Thoracic aorta (tissue), 2 donors: Measurements from ENCODE around the gene ANKRD31. TPM values are rescaled to one million over a fixed set of nuclear protein-coding genes. Genes with fewer than 3 reads are reported as not detected.

Experiments
- ATAC-seq: fragments of 150-250 bp; one replicate; pipeline ENCODE4 v1.8.0; 2017; ENCODE audit warnings: low read depth; ENCODE audit not compliant: insufficient number of reproducible peaks, low FRiP score
- DNase-seq: peaks from one replicate; pipeline ENCODE4 v3.0.0-alpha.2; 2020; ENCODE audit warnings: low spot score
- H3K27ac ChIP-seq, 2 donors: fragments of 200-600 bp; sonication (generic); 1 replicate in 1 of 2; 2 replicates in 1 of 2; pipeline ENCODE4 v1.5.1; 2016; ENCODE audit warnings: mild to moderate bottlenecking in 2 of 2, moderate library complexity in 2 of 2
- H3K27me3 ChIP-seq: fragments of 200-600 bp; sonication (generic); replicated peaks from 2 replicates; pipeline ENCODE4 v1.6.0; 2016; ENCODE audit warnings: mild to moderate bottlenecking; ENCODE audit not compliant: insufficient read depth
- H3K36me3 ChIP-seq: fragments of 200-600 bp; sonication (generic); one replicate; pipeline ENCODE4 v1.5.1; 2016
- H3K4me1 ChIP-seq, 2 donors: fragments of 200-600 bp; sonication (generic); 1 replicate in 1 of 2; 2 replicates in 1 of 2; pipeline versions ENCODE4 v1.5.1 to v1.6.0; 2016; ENCODE audit warnings: low read depth in 2 of 2, mild to moderate bottlenecking in 1 of 2; ENCODE audit not compliant: control insufficient read depth in 1 of 2
- H3K4me3 ChIP-seq: fragments of 200-600 bp; sonication (generic); 2 replicates; pipeline ENCODE4 v1.5.1; 2016; ENCODE audit warnings: mild to moderate bottlenecking
- H3K9me3 ChIP-seq: fragments of 200-600 bp; sonication (generic); 2 replicates; pipeline ENCODE4 v1.5.1; 2016
- total RNA-seq, 2 donors: library from RNA; depleted of rRNA; stranded (reverse); fragments of >200 nt; gene quantifications; one replicate each; pipeline versions ENCODE4 v1.1.0 to v1.2.3, GENCODE V29; 2016
- TF ChIP-seq, protein P1 (sequence below): fragments of 200-600 bp; sonication (generic); IDR thresholded peaks from one replicate; pipeline ENCODE4 v1.5.1; 2019; ENCODE audit warnings: antibody characterized with exemption

Gene ANKRD31
- total RNA-seq, 2 donors from 2014 or later: 0.14 TPM; not detected in 1

DNA sequence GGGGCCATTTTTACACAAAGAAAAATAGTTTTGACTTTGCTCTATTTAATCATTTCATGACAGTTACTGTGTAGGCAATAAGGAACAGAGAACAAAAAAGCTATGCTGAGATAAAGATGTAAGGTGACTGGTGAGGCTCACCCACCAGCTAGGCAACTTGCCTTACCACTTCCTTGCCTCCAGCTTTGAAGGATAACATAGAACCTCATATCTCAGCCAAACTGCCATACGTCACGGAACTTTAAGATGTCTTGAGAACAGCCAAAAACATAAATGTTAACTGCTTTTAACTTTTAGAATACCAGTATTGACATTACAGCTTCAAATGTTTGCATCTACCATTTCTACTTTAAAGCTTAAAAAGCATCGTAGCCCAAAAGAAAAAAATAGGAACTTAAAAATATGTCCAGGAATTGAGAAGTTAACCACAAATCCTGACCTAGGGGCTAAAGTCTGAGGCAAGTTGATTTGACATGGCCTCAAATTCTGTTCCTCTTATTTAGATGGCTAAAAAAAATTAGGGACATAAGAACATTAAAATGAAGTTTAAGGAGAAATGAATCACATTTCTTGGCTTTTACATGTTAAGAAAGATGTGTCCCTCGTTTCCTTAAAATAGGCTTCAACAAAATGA is 176.6 kb downstream of the ANKRD31 start:
- TF ChIP-seq, protein P1, sequence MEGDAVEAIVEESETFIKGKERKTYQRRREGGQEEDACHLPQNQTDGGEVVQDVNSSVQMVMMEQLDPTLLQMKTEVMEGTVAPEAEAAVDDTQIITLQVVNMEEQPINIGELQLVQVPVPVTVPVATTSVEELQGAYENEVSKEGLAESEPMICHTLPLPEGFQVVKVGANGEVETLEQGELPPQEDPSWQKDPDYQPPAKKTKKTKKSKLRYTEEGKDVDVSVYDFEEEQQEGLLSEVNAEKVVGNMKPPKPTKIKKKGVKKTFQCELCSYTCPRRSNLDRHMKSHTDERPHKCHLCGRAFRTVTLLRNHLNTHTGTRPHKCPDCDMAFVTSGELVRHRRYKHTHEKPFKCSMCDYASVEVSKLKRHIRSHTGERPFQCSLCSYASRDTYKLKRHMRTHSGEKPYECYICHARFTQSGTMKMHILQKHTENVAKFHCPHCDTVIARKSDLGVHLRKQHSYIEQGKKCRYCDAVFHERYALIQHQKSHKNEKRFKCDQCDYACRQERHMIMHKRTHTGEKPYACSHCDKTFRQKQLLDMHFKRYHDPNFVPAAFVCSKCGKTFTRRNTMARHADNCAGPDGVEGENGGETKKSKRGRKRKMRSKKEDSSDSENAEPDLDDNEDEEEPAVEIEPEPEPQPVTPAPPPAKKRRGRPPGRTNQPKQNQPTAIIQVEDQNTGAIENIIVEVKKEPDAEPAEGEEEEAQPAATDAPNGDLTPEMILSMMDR: no peak
- H3K36me3 ChIP-seq: no peaks in the 10 kb centered on the region
- peaks cover 0 to under 1% of the 10 kb centered on the region in 2 donors for H3K4me1 ChIP-seq
- ATAC-seq (no peak), DNase-seq (no peak)
- H3K4me3 ChIP-seq: no peak overlapping the region
- H3K9me3 ChIP-seq: no peaks in the 10 kb centered on the region
- H3K27ac ChIP-seq: no peak overlapping the region
- no peaks in the 10 kb centered on the region for H3K27me3 ChIP-seq

- TF ChIP-seq, protein P1: no peak
- no peak for DNase-seq
- peaks cover 0 to 9% of the 10 kb centered on the region in 2 donors for H3K4me1 ChIP-seq
- no peak overlapping the region for H3K4me3 ChIP-seq
- no peak overlapping the region for H3K27ac ChIP-seq
- no peak for ATAC-seq
- H3K9me3 ChIP-seq: no peaks in the 10 kb centered on the region
- H3K36me3 ChIP-seq: no peaks in the 10 kb centered on the region
- no peaks in the 10 kb centered on the region for H3K27me3 ChIP-seq
Observed at GRCh38 chr5:75058986-75059535, 177.6 kb downstream of the ANKRD31 start.

- Histone ChIP-seq H3K4me1 (peaks cover 0 to 9% of the 10 kb centered on the region in 2 donors), H3K9me3 (no peaks in the 10 kb centered on the region), H3K27me3 (no peaks in the 10 kb centered on the region), H3K36me3 (no peaks in the 10 kb centered on the region), H3K4me3 (no peak overlapping the region), H3K27ac (no peak overlapping the region)
- ATAC-seq (no peak), DNase-seq (no peak)
- TF ChIP-seq, protein P1: no peak
Observed at GRCh38 chr5:75057561-75057960, 179.1 kb downstream of the ANKRD31 start.

GRCh38 chr5:75055727-75056144 is 180.9 kb downstream of the ANKRD31 start:
- Histone ChIP-seq H3K27me3 (no peaks in the 10 kb centered on the region), H3K9me3 (no peaks in the 10 kb centered on the region), H3K4me3 (no peak overlapping the region), H3K36me3 (no peaks in the 10 kb centered on the region), H3K27ac (no peak overlapping the region), H3K4me1 (peaks cover 0 to 20% of the 10 kb centered on the region in 2 donors)
- TF ChIP-seq, protein P1: no peak
- ATAC-seq (no peak), DNase-seq (no peak)

- peaks cover 2 to 33% of the 10 kb centered on the region in 2 donors for H3K4me1 ChIP-seq
- no peaks in the 10 kb centered on the region for H3K27me3 ChIP-seq
- H3K4me3 ChIP-seq: peak overlapping the region; percentile 88
- H3K9me3 ChIP-seq: no peaks in the 10 kb centered on the region
- no peak for DNase-seq
- no peaks in the 10 kb centered on the region for H3K36me3 ChIP-seq
- ATAC-seq: no peak
- peak overlapping the region; percentile 92 to 95 for H3K27ac ChIP-seq
- TF ChIP-seq, protein P1: no peak
Observed at GRCh38 chr5:75054134-75054930, 182.3 kb downstream of the ANKRD31 start.
